Omental fat pad (tissue), 4 donors: ENCODE measurements around the gene SLC39A11. TPM values are rescaled to one million over a fixed set of nuclear protein-coding genes. Genes with fewer than 3 reads are reported as not detected.
"Not testable (repeated sequence)": the region's sequence is repeated elsewhere in the genome, so short reads cannot be mapped to it uniquely, and the experiment has no call there.

Experiments used
- ATAC-seq: fragments of 150-250 bp; one replicate; pipeline ENCODE4 v1.9.1; 2016; ENCODE audit warnings: mild to moderate bottlenecking, moderate library complexity; ENCODE audit not compliant: low FRiP score
- DNase-seq: peaks from one replicate; pipeline ENCODE4 v3.0.0-alpha.2; 2019; ENCODE audit warnings: low spot score
- CTCF ChIP-seq, 3 donors: fragments of 450-650 bp; IDR thresholded peaks; one replicate each; pipeline ENCODE4 v1.5.1; 2016 to 2017; ENCODE audit warnings: antibody characterized with exemption in 3 of 3, mild to moderate bottlenecking in 3 of 3, moderate library complexity in 2 of 3
- total RNA-seq, 4 donors: library from RNA; depleted of rRNA; stranded (reverse); fragments of >200 nt; gene quantifications; one replicate each; pipeline ENCODE4 v1.1.0, GENCODE V29; 2016

The SLC39A11 gene
- total RNA-seq, 4 donors from 2014 or later: 18.8 to 42.4 (median 31.3) TPM

GRCh38 chr17:72640415-72641165 is 451.9 kb downstream of the SLC39A11 start:
- no peak for ATAC-seq
- DNase-seq: no peak
- no peak for TF ChIP-seq CTCF (IDR thresholded peaks at IDR 0.05)

GRCh38 chr17:72639711-72640110 is 452.8 kb downstream of the SLC39A11 start:
- no peak for TF ChIP-seq CTCF (IDR thresholded peaks at IDR 0.05)
- DNase-seq (no peak), ATAC-seq (no peak)

GRCh38 chr17:72638932-72639331 is 453.6 kb downstream of the SLC39A11 start:
- ATAC-seq, DNase-seq: not testable (repeated sequence)

- DNase-seq (no peak), ATAC-seq (no peak)
- TF ChIP-seq CTCF (IDR thresholded peaks at IDR 0.05): no peak
Observed at GRCh38 chr17:72635034-72635635, 457.4 kb downstream of the SLC39A11 start.

- no peak for ATAC-seq
- no peak for TF ChIP-seq CTCF (IDR thresholded peaks at IDR 0.05)
- no peak for DNase-seq
Observed at GRCh38 chr17:72634621-72635020, 457.9 kb downstream of the SLC39A11 start.

- no peak for DNase-seq
- no peak for ATAC-seq
- no peak for TF ChIP-seq CTCF (IDR thresholded peaks at IDR 0.05)
Observed at GRCh38 chr17:72631949-72632684, 460.4 kb downstream of the SLC39A11 start.

- TF ChIP-seq CTCF (IDR thresholded peaks at IDR 0.05): no peak
- no peak for ATAC-seq
- DNase-seq: no peak
Observed at GRCh38 chr17:72631568-72631948, 460.9 kb downstream of the SLC39A11 start.
